Colonic mucosa (tissue), 4 donors: ENCODE data around the gene RAB2B. TPM values are rescaled to one million over a fixed set of nuclear protein-coding genes. Genes with fewer than 3 reads are reported as not detected.

ENCODE experiments used
- DNase-seq: peaks from one replicate; pipeline ENCODE4 v3.0.0-alpha.2; 2020
- H3K27ac ChIP-seq: fragments of 200-600 bp; one replicate; pipeline ENCODE4 v1.8.0; 2021
- H3K27me3 ChIP-seq: fragments of 200-600 bp; one replicate; pipeline ENCODE4 v1.8.0; 2021
- H3K36me3 ChIP-seq: fragments of 200-600 bp; one replicate; pipeline ENCODE4 v1.8.0; 2021
- H3K4me1 ChIP-seq: fragments of 200-600 bp; one replicate; pipeline ENCODE4 v1.8.0; 2021; ENCODE audit warnings: mild to moderate bottlenecking
- H3K4me3 ChIP-seq: fragments of 200-600 bp; one replicate; pipeline ENCODE4 v1.8.0; 2021
- H3K9ac ChIP-seq, 2 donors: one replicate each; pipeline ENCODE4 v1.7.0; 2013; ENCODE audit warnings: control low read depth in 2 of 2, low read depth in 2 of 2, low read length in 2 of 2
- H3K9me3 ChIP-seq: fragments of 200-600 bp; one replicate; pipeline ENCODE4 v1.8.0; 2021
- CTCF ChIP-seq: fragments of 200-600 bp; IDR thresholded peaks from one replicate; pipeline ENCODE4 v1.8.0; 2022; ENCODE audit warnings: antibody characterized with exemption, mild to moderate bottlenecking
- intact Hi-C: fragments of 100-400 bp; cut with DNase I; formaldehyde crosslinking; loops from one replicate; pipeline ENCODE4 v1.14.1; 2022
- total RNA-seq, 2 donors: library from RNA; stranded (reverse); fragmentation: NEBNext Ultra II Directional in 1 of 2; extraction: Animal tissue kit (Norgen Biotek cat#: 25700) in 1 of 2; gene quantifications; one replicate each; pipeline ENCODE4 v1.2.1, GENCODE V29; 2021
- donor health status: healthy.
- donor health status: DM: no; HTN: no; CAD: no.
- donor health status: DM: no; HTN: no; CAD: no.

The RAB2B gene
- total RNA-seq, 2 donors from 2014 or later = 12.9 to 15.4 TPM

- Histone ChIP-seq H3K9me3 (no peaks in the 10 kb centered on the region), H3K27me3 (no peaks in the 10 kb centered on the region), H3K4me3 (no peak overlapping the region), H3K4me1 (no peaks in the 10 kb centered on the region), H3K36me3 (peaks cover 15% of the 10 kb centered on the region), H3K27ac (no peak overlapping the region), H3K9ac (no peak overlapping the region)
- no peak for DNase-seq
- peak; percentile 44 for TF ChIP-seq CTCF
- intact Hi-C loops = loop anchor here (5.0 kb wide), 1 partner anchor 58 kb away; no protein-coding TSS in a partner anchor
Measured at GRCh38 chr14:21498540-21499526, 22.1 kb upstream of the RAB2B start.

- DNase-seq = no peak
- no peak overlapping the region for H3K9ac ChIP-seq
- H3K4me1 ChIP-seq = no peaks in the 10 kb centered on the region
- H3K27ac ChIP-seq = no peak overlapping the region
- H3K36me3 ChIP-seq = peaks cover 17% of the 10 kb centered on the region
- no peaks in the 10 kb centered on the region for H3K9me3 ChIP-seq
- no peak for TF ChIP-seq CTCF
- H3K4me3 ChIP-seq = no peak overlapping the region
- H3K27me3 ChIP-seq = no peaks in the 10 kb centered on the region
- intact Hi-C loops = loop anchor here (5.0 kb wide), 1 partner anchor 61 kb away; no protein-coding TSS in a partner anchor
Measured at GRCh38 chr14:21496453-21496852, 19.7 kb upstream of the RAB2B start.

- Histone ChIP-seq H3K36me3 (peaks cover 18% of the 10 kb centered on the region), H3K4me1 (no peaks in the 10 kb centered on the region), H3K27ac (no peak overlapping the region), H3K27me3 (no peaks in the 10 kb centered on the region), H3K4me3 (no peak overlapping the region), H3K9ac (no peak overlapping the region), H3K9me3 (no peaks in the 10 kb centered on the region)
- no peak for TF ChIP-seq CTCF
- DNase-seq = no peak
- intact Hi-C loops = loop anchor here (5.0 kb wide), 1 partner anchor 62 kb away; no protein-coding TSS in a partner anchor
Measured at GRCh38 chr14:21494902-21495762, 18.4 kb upstream of the RAB2B start.

GRCh38 chr14:21486640-21487087, 9.9 kb upstream of the RAB2B start:
- no peak overlapping the region for H3K4me3 ChIP-seq
- H3K36me3 ChIP-seq = peaks cover 11% of the 10 kb centered on the region
- no peak for TF ChIP-seq CTCF
- DNase-seq = no peak
- H3K27ac ChIP-seq = no peak overlapping the region
- no peaks in the 10 kb centered on the region for H3K27me3 ChIP-seq
- H3K9ac ChIP-seq = no peak overlapping the region
- H3K4me1 ChIP-seq = no peaks in the 10 kb centered on the region
- H3K9me3 ChIP-seq = no peaks in the 10 kb centered on the region
- intact Hi-C loops = no loop called here

GRCh38 chr14:21476523-21476924, 235 bp downstream of the RAB2B start:
- H3K27ac ChIP-seq = peak overlapping the region; percentile 77
- peak overlapping the region; percentile 48 to 86 for H3K9ac ChIP-seq
- H3K4me1 ChIP-seq = no peaks in the 10 kb centered on the region
- no peaks in the 10 kb centered on the region for H3K9me3 ChIP-seq
- peak overlapping the region; percentile 88 for H3K4me3 ChIP-seq
- H3K36me3 ChIP-seq = no peaks in the 10 kb centered on the region
- no peak for TF ChIP-seq CTCF
- intact Hi-C loops = no loop called here
- no peaks in the 10 kb centered on the region for H3K27me3 ChIP-seq
- DNase-seq = peak; percentile 96
